Measurements from ENCODE around the gene MKLN1. TPM values are rescaled to one million over a fixed set of nuclear protein-coding genes. Genes with fewer than 3 reads are reported as not detected.

Gene MKLN1
- polyA plus RNA-seq, 2 of the 4 experiments (the other 2 are of a cell fraction): 39.6 to 84.5 TPM

DNA sequence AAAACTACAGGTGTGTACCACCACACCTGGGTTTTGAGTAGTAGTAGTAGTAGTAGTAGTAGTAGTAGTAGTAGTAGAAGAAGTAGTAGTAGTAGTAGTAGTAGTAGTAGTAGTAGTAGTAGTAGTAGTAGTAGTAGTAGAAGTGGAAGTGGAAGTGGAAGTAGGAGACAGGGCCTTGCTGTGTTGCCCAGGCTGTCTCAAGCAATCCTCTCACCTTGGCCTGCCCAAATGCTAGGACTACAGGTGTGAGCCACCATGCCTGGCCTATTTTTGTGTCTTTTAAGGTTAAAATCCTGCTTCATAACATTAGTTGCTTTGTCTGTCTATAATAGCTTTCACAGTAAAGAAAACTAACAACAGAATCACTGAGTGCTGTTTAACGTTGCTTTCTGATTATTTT lies 117.0 kb downstream of the MKLN1 start:
- DNase-seq (ENCODE audit: low read depth in 1 of 2, low spot score in 1 of 2) (no peak), FAIRE-seq (no peak), ATAC-seq (no peak)
- 91% methylated on average over 1 of the region's 1 CpG for WGBS (ENCODE audit: missing lambda C conversion rate)
- Histone ChIP-seq H3K4me1 (no peaks in the 10 kb centered on the region), H3K4me3 (no peak overlapping the region), H3K27ac (no peak overlapping the region), H3K4me2 (no peak overlapping the region), H3K9me3 (peaks cover 9% of the 10 kb centered on the region; the same call in 2 of the 3 replicates)
- ChIA-PET POLR2A (no interaction called here), CTCF (no interaction called here)
- no peak for TF ChIP-seq KDM5A (IDR thresholded peaks at IDR 0.05)
- TF ChIP-seq POLR2A (IDR thresholded peaks at IDR 0.05; ENCODE audit: low read length): no peak
- TF ChIP-seq CHD2 (IDR thresholded peaks at IDR 0.05; ENCODE audit: low read length, partially characterized antibody): no peak
- TF ChIP-seq ZC3H11A (IDR thresholded peaks at IDR 0.05): no peak
- no peak for TF ChIP-seq HMGXB4 (CRISPR knock-in tag; IDR thresholded peaks at IDR 0.05; ENCODE audit: borderline replicate concordance)
- TF ChIP-seq POLR2AphosphoS2 (conservative IDR thresholded peaks at IDR 0.05; ENCODE audit: low read length): no peak
- no peak for TF ChIP-seq FOSL2 (IDR thresholded peaks at IDR 0.05)
- no peak for TF ChIP-seq FOSL2 (CRISPR knock-in tag; IDR thresholded peaks at IDR 0.05)
- TF ChIP-seq, protein P1, sequence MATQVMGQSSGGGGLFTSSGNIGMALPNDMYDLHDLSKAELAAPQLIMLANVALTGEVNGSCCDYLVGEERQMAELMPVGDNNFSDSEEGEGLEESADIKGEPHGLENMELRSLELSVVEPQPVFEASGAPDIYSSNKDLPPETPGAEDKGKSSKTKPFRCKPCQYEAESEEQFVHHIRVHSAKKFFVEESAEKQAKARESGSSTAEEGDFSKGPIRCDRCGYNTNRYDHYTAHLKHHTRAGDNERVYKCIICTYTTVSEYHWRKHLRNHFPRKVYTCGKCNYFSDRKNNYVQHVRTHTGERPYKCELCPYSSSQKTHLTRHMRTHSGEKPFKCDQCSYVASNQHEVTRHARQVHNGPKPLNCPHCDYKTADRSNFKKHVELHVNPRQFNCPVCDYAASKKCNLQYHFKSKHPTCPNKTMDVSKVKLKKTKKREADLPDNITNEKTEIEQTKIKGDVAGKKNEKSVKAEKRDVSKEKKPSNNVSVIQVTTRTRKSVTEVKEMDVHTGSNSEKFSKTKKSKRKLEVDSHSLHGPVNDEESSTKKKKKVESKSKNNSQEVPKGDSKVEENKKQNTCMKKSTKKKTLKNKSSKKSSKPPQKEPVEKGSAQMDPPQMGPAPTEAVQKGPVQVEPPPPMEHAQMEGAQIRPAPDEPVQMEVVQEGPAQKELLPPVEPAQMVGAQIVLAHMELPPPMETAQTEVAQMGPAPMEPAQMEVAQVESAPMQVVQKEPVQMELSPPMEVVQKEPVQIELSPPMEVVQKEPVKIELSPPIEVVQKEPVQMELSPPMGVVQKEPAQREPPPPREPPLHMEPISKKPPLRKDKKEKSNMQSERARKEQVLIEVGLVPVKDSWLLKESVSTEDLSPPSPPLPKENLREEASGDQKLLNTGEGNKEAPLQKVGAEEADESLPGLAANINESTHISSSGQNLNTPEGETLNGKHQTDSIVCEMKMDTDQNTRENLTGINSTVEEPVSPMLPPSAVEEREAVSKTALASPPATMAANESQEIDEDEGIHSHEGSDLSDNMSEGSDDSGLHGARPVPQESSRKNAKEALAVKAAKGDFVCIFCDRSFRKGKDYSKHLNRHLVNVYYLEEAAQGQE (IDR thresholded peaks at IDR 0.05): no peak
- no peak for TF ChIP-seq CBX2 (IDR thresholded peaks at IDR 0.05; ENCODE audit: borderline replicate concordance, low read depth)
- no peak for TF ChIP-seq JUN (IDR thresholded peaks at IDR 0.05)
- TF ChIP-seq SMC3 (IDR thresholded peaks at IDR 0.05): no peak
- no peak for TF ChIP-seq RNF2 (IDR thresholded peaks at IDR 0.05; ENCODE audit: borderline replicate concordance, low read depth)
- no peak for TF ChIP-seq MAZ (IDR thresholded peaks at IDR 0.05; ENCODE audit: borderline replicate concordance, low read depth, low read length)
- no peak for TF ChIP-seq RARB (CRISPR knock-in tag; IDR thresholded peaks at IDR 0.05)
- no peak for TF ChIP-seq CHD4 (IDR thresholded peaks at IDR 0.05; ENCODE audit: borderline replicate concordance)

GRCh38 chr7:131449373-131449902 lies 121.8 kb downstream of the MKLN1 start:
- 92% methylated on average over 2 of the region's 2 CpGs for WGBS (ENCODE audit: missing lambda C conversion rate)
- no peak overlapping the region for H3K4me2 ChIP-seq
- H3K4me3 ChIP-seq: no peak overlapping the region
- POLR2A ChIA-PET: no interaction called here
- H3K4me1 ChIP-seq: peaks cover 1% of the 10 kb centered on the region
- DNase-seq (ENCODE audit: low read depth in 1 of 2, low spot score in 1 of 2): no peak
- no peaks in the 10 kb centered on the region for H3K9me3 ChIP-seq
- CTCF ChIA-PET: no interaction called here
- no peak for TF ChIP-seq TFCP2L1 (CRISPR knock-in tag; IDR thresholded peaks at IDR 0.05)
- no peak for TF ChIP-seq NR3C1 (IDR thresholded peaks at IDR 0.05)
- TF ChIP-seq CBX8 (IDR thresholded peaks at IDR 0.05): no peak
- FAIRE-seq: no peak
- no peak for ATAC-seq
- no peak overlapping the region for H3K27ac ChIP-seq

DNA sequence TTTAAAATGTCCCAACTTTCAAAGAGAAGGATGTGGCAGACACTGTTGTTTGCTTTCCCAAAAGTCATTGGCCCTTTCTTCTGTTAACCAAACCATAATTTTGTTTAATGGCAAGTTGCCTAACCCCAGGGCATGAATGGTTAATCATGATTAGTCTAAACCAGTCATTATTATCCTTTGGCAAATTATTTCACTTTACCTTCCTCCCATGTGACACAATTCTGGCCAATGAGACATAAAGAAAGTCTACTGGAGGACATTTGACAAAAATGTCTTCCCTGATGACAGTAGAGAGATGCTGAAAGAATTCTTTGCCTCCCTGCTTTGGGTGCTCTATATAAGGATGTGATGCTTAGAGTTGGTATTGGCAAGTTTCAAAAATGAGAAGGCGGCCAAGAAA lies 126.8 kb downstream of the MKLN1 start:
- ATAC-seq (no peak), FAIRE-seq (no peak), DNase-seq (ENCODE audit: low read depth in 1 of 2, low spot score in 1 of 2) (no peak)
- Histone ChIP-seq H3K4me3 (no peak overlapping the region), H3K4me1 (peaks cover 23% of the 10 kb centered on the region), H3K27ac (no peak overlapping the region), H3K9me3 (no peaks in the 10 kb centered on the region), H3K4me2 (peak overlapping the region; percentile 9; the same call in 1 of the 3 replicates)
- CTCF ChIA-PET: interaction anchor here (0.6 to 0.7 kb wide), 2 partner anchors 16 to 205 kb away, joined by 3 read pairs; no protein-coding TSS in a partner anchor
- POLR2A ChIA-PET: no interaction called here
- WGBS (ENCODE audit: missing lambda C conversion rate): 92% methylated on average over 1 of the region's 1 CpG
- TF ChIP-seq USF2 (IDR thresholded peaks at IDR 0.05): 0 out of 2 replicates have a peak, but pooled peaks have one; percentile 12
- no peak for TF ChIP-seq NR3C1 (IDR thresholded peaks at IDR 0.05)
- TF ChIP-seq PBX3 (IDR thresholded peaks at IDR 0.05): no peak
- no peak for TF ChIP-seq TP53 (CRISPR knock-in tag; IDR thresholded peaks at IDR 0.05)
